GM19324 (cell line): Measurements from ENCODE around the gene GRK3.
"Not testable (repeated sequence)": the region's sequence is repeated elsewhere in the genome, so short reads cannot be mapped to it uniquely, and the experiment has no call there.

Experiments
- ATAC-seq: cut with Tn5 transposase; IDR thresholded peaks from one replicate; pipeline ENCODE4 v1.9.1; 2021; ENCODE audit warnings: mild to moderate bottlenecking, moderate library complexity; ENCODE audit not compliant: unreplicated experiment, low FRiP score

GRK3 gene

GRCh38 chr22:25570486-25570885, 6.0 kb downstream of the GRK3 start:
- no peak for ATAC-seq

GRCh38 chr22:25571969-25572707, 7.7 kb downstream of the GRK3 start:
- not testable (repeated sequence) for ATAC-seq

- ATAC-seq, result no peak
Observed at GRCh38 chr22:25572708-25573171, 8.3 kb downstream of the GRK3 start.

DNA sequence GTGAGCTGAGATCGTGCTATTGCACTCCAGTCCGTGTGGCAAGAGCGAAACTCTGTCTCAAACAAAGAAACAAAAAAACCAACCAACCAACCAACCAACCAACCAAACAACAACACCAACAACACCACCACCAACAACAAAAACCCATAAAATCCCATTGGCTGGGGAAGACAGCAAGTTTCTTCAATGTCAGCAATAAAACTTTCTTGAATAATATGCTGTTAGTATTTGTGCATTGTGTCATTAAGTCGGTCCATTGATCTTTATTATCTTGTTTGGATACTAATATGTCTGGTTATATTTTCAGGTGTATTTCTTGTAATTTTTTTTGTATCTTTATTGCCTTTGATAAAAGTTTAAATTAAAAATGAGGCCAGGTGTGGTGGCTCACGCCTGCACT, 9.4 kb downstream of the GRK3 start:
- ATAC-seq, result no peak

- ATAC-seq, result no peak
Observed at GRCh38 chr22:25574736-25575135, 10.3 kb downstream of the GRK3 start.

DNA sequence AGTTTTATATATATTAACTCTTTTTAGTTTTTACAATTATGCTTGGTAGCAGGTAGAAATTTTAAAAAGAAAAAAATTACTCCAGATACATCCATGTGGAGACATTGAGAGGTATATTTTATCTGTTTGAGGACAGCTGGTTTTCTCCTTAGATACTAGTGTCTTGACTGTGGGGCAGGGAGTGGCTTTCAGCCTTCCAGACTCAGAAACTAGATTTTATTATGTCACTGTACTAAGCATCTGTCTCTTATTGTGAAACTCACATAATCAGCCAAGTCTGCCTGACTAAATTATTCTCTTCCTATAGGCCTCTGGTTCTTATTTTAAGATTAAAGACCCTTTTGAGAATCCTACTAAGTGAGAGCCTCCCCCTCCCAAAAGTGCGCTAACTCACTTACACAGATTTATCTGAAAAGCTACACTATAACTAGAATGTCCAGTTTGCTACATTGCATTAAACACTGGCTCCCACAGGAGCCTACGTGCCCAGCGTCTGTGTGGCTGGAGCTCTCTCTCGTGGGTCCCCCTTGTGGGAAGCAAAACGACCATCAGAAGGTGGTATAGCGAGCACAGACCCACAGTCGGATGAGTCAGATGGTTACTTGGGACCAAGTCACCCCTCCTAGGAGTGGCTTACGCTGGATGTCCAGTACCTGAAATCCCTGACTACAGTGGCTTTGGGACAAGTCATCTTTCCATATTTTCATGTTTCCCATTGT, 11.4 kb downstream of the GRK3 start:
- not testable (repeated sequence) for ATAC-seq

DNA sequence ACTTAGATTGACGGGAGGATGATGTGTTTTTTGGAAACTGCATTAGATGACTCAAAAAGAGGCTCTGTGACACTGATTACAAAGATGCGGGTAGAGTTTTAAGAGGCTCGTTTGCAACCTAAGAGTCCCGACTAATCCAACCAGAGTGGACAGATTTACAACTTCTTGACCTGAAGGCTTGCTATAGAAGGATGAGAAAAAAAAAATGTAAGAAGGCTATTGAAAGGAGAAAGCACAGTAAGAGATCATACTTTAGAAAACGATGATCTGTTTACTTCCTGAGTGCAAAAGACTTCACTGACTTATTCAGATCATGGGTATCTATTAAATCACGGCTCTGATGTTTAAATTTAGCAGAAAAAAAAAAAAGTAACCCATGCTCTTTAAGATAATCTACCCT, 17.0 kb downstream of the GRK3 start:
- not testable (repeated sequence) for ATAC-seq

DNA sequence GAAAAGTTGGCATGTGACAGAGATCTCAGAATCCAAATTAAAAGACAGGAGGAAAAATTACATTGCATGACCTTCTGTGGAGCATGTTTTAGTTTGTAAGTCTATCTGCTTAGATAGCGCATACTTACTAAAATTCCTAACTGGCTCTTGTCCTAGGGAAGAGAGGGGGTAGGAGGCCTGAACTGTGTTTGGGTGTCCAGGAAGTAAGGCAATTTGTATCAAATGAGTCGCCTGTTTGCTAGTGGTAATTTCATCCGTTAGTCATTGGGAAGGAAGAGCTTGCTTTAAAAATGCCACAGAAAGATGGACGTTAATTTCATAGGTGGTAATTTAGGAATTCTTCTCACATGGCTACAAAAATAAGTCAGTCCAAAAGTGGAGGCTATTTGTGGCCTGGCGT, 18.5 kb downstream of the GRK3 start:
- no peak for ATAC-seq

DNA sequence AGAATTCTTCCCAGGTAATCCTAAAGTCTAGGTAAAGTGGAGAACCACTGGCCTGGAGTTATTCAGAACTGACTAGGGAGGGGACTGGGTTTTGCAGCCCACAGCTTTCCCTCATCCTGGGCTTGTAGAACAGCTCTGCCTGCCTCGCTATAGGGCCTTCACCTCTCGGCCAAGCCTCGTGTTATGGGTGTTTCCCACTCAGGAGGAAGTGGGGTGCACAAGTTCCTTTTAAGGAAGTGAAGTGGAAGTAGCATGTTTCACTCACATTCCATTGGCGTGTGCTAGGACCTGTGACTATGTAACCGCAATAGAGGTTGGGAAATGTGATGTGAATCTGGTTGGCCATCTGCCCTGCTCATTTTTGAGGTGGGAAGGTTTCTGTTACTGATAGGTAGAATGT, 20.5 kb downstream of the GRK3 start:
- not testable (repeated sequence) for ATAC-seq

- ATAC-seq, result not testable (repeated sequence)
Observed at GRCh38 chr22:25589664-25590063, 25.2 kb downstream of the GRK3 start.

DNA sequence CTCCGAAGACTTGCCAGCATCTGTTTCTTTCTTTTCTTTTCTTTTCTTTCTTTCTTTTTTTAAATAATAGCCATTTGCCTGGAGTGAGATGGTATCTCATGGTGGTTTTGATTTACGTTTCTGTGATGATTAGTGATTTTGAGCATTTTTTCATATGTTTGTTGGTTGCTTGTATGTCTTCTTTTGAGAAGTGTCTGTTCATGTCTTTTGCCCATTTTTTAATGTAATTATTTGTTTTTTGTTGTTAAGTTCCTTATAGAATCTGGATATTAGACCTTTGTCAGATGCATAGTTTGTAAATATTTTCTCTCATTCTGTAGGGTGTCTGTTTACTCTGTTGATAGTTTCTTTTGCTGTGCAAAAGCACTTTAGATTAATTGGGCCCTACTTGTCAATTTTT, 28.8 kb downstream of the GRK3 start:
- not testable (repeated sequence) for ATAC-seq

DNA sequence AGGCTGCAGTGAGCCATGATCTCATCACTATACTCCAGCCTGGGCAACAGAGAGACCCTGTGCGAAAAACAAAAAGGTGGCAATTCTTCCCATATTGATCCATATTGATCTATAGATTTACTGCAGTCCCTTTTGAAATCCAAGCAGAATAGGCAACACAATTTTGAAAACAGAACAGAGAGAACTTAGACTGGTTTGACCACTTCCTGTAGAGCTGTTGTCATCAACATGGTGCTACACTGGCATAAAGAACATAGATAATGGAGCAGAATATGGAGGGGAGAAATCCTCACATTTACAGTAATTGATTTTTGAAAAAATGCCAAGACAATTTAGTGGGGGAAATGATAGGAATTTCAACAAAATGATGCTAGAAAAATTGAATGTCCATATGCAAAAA, 34.1 kb downstream of the GRK3 start:
- ATAC-seq, result no peak

DNA sequence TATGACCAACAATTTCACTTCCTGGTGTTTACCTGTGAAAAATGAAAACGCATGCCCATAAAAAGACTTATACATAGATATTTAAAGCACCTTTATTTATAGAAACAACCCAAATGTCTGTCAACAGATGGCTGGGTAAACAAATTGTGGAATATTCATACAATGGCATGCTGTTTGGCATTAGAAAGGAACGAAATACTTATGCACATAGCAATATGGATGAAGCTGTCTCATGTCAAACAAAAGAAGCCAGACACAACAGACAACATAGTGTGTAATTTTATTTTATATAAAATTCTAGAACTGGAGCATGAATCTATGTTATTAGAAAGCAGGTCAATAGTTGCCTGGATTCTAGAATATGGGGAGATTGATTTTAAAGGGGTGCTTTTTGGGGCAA, 38.0 kb downstream of the GRK3 start:
- no peak for ATAC-seq

GRCh38 chr22:25602916-25603315, 38.4 kb downstream of the GRK3 start:
- ATAC-seq, result no peak

GRCh38 chr22:25605146-25605545, 40.7 kb downstream of the GRK3 start:
- ATAC-seq, result not testable (repeated sequence)

DNA sequence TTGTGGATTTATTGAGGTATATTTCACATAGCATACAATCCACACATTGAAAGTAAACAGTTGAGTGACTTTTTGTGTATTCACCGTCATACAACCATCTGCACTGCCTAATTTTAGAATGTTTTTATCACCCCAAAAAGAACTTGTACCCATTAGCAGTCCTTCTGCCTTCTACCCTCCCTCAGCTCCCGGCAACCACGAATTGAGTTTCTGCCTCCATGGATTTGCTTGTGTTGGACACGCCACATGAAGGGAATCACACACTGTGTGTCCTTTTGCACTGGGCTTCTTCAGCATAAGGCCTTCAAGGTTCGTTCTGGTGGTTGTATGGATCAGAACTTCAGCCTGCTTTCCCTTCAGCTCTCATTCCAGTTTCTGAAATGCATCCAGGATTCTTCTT, 41.1 kb downstream of the GRK3 start:
- ATAC-seq, result not testable (repeated sequence)

- not testable (repeated sequence) for ATAC-seq
Observed at GRCh38 chr22:25611284-25611683, 46.8 kb downstream of the GRK3 start.

DNA sequence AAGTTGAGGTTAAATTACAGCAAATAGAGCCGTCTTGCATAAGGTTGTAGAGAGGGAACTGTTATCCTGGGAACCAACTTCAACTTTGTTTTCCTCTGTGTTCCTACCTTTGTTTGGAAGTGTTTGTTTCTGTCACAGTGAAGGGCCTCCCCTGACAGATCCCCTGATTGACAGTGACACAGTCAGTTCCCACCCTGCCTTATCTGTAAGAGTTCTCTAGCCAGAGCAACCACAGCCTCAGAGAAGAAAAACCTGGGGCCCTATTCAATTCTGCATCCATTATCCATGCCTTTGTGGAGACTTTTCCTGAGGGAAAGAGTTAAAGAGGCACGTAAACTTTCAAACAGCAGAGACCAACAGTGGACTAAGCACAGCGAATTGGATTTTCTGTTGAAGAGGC, 48.7 kb downstream of the GRK3 start:
- ATAC-seq, result not testable (repeated sequence)

DNA sequence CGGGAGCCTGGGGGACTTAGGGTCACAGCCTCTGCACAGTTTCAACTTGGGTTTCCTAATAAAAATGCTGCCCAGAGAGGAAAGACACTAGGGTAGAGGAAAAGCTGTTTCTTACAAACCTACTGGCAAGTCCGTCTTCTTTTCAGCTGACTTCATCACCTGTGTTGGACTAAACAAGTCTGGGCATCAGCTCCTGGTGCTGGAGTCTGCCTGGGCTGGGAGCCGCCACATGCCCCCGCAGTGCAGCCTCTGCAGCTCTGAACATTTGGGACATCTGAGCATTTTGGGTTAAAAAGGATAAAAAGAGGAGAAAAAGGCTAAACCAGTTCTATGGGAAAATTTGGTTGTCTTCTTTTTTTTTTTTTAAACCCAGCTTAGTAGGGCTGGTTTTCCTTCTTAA, 49.1 kb downstream of the GRK3 start:
- ATAC-seq, result not testable (repeated sequence)

DNA sequence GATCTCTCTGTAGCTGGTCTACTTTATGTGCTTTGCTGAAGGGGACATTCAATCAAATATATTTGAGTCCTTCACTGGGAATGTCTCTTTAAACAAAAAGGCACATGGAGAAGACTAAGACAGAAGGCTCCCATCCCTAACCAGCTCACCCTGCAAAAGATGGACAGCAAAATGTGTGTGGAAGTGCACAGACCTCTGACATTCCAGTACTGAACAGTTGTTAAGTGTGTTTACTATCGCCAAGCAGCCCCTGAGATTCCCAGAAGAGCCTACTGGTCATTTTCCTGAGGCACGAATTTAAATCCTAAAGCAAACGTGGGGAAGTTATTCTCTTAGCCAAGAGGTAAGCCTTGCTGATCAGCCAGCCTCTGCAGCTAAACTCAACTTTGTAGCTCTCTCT, 50.3 kb downstream of the GRK3 start:
- not testable (repeated sequence) for ATAC-seq

DNA sequence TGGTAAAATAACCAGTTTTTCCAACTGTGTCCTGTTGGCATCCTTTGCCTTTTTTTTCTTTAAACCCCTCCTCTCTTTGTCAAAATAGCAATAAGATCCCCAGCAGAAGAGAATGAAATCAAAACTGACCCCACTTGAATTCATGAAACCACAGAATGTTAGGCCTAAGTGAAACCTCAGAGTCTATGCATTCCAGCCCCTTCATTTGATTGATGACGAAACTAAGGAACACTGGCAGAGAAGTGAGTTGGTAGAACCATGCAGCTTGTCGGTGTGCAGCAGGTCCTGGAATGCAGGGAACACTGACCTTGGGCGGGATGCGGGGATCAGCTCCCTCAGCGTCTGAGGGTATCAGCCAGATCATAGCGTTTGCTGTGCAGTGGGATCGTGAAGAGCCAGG, 57.5 kb downstream of the GRK3 start:
- ATAC-seq, result no peak

GRCh38 chr22:25623310-25623734, 58.8 kb downstream of the GRK3 start:
- ATAC-seq, result no peak
